ENCODE results near the gene TP53TG3B. TPM values are rescaled to one million over a fixed set of nuclear protein-coding genes. Genes with fewer than 3 reads are reported as not detected.
A peak's percentile ranks its signal among the peaks of the same experiment; 100 is the strongest.
"Not testable (repeated sequence)": the region's sequence is repeated elsewhere in the genome, so short reads cannot be mapped to it uniquely, and the experiment has no call there.

Gene TP53TG3B
- total and polyA plus RNA-seq, 2 donors (not counting 1 experiment from before 2014, with no cell fraction given): not detected

GRCh38 chr16:33338543-33338951, 22.1 kb upstream of the TP53TG3B start:
- H4K20me1 ChIP-seq (ENCODE audit: control insufficient read depth, insufficient read depth, low read length, poor library complexity, severe bottlenecking); H2AFZ ChIP-seq (ENCODE audit: insufficient read depth, low read depth, low read length, poor library complexity, severe bottlenecking); H3K27ac ChIP-seq (ENCODE audit: low read length in 2 of 2); H3K27me3 ChIP-seq (replicated peaks in 1 of 4; ENCODE audit: control extremely low read depth in 1 of 4, control insufficient read depth in 3 of 4, insufficient read depth in 4 of 4, low read length in 3 of 4); H3K4me3 Mint-ChIP-seq; H3K27ac Mint-ChIP-seq; intact Hi-C loops (cut with micrococcal nuclease); H3K27me3 Mint-ChIP-seq; H3K4me1 Mint-ChIP-seq; H3K79me2 ChIP-seq (ENCODE audit: control insufficient read depth, insufficient read depth, low read length); H3K36me3 ChIP-seq (replicated peaks in 1 of 2; ENCODE audit: control extremely low read depth in 1 of 2, control insufficient read depth in 1 of 2, extremely low read depth in 1 of 2, insufficient read depth in 2 of 2, low read length in 1 of 2); CTCF ChIA-PET; H3K4me3 ChIP-seq (ENCODE audit: control extremely low read depth in 1 of 5, extremely low read depth in 1 of 5, insufficient read depth in 1 of 5, low read depth in 2 of 5, low read length in 4 of 5); H3K4me2 ChIP-seq (replicated peaks; ENCODE audit: low read depth, low read length, poor library complexity, severe bottlenecking); ATAC-seq (ENCODE audit: low read depth); H3K4me1 ChIP-seq (ENCODE audit: control insufficient read depth in 2 of 2, insufficient read depth in 2 of 2, low read length in 2 of 2); H3K9me3 Mint-ChIP-seq (ENCODE audit: insufficient read depth); H3K9ac ChIP-seq (ENCODE audit: low read length); POLR2A ChIA-PET: not testable (repeated sequence)
- 85% methylated on average over 1 of the region's 2 CpGs for WGBS (ENCODE audit: insufficient coverage)
- peak; percentile 5 for DNase-seq
- peaks cover 0 to 34% (median 0%) of the 10 kb centered on the region in 3 donors for H3K9me3 ChIP-seq (ENCODE audit: control extremely low read depth in 1 of 3, control insufficient read depth in 2 of 3, insufficient read depth in 1 of 3, low read length in 2 of 3)

- H3K27me3 ChIP-seq (replicated peaks in 1 of 4; ENCODE audit: control extremely low read depth in 1 of 4, control insufficient read depth in 3 of 4, insufficient read depth in 4 of 4, low read length in 3 of 4); H3K4me3 ChIP-seq (ENCODE audit: control extremely low read depth in 1 of 5, extremely low read depth in 1 of 5, insufficient read depth in 1 of 5, low read depth in 2 of 5, low read length in 4 of 5); H3K9ac ChIP-seq (ENCODE audit: low read length); H3K27ac ChIP-seq (ENCODE audit: low read length in 2 of 2); H3K27me3 Mint-ChIP-seq; ATAC-seq (ENCODE audit: low read depth); H3K9me3 Mint-ChIP-seq (ENCODE audit: insufficient read depth); H4K20me1 ChIP-seq (ENCODE audit: control insufficient read depth, insufficient read depth, low read length, poor library complexity, severe bottlenecking); POLR2A ChIA-PET; H2AFZ ChIP-seq (ENCODE audit: insufficient read depth, low read depth, low read length, poor library complexity, severe bottlenecking); H3K4me1 Mint-ChIP-seq; H3K4me1 ChIP-seq (ENCODE audit: control insufficient read depth in 2 of 2, insufficient read depth in 2 of 2, low read length in 2 of 2); H3K27ac Mint-ChIP-seq; intact Hi-C loops (cut with micrococcal nuclease); H3K36me3 ChIP-seq (replicated peaks in 1 of 2; ENCODE audit: control extremely low read depth in 1 of 2, control insufficient read depth in 1 of 2, extremely low read depth in 1 of 2, insufficient read depth in 2 of 2, low read length in 1 of 2); CTCF ChIA-PET; H3K4me2 ChIP-seq (replicated peaks; ENCODE audit: low read depth, low read length, poor library complexity, severe bottlenecking); H3K79me2 ChIP-seq (ENCODE audit: control insufficient read depth, insufficient read depth, low read length); H3K4me3 Mint-ChIP-seq: not testable (repeated sequence)
- peak; percentile 17 for DNase-seq
- 85% methylated on average over 3 of the region's 4 CpGs for WGBS (ENCODE audit: insufficient coverage)
- H3K9me3 ChIP-seq (ENCODE audit: control extremely low read depth in 1 of 3, control insufficient read depth in 2 of 3, insufficient read depth in 1 of 3, low read length in 2 of 3): peaks cover 0 to 34% (median 0%) of the 10 kb centered on the region in 3 donors
Measured at GRCh38 chr16:33339093-33340061, 21.3 kb upstream of the TP53TG3B start.

Small RNAs within 50 kb of the gene (small RNA-seq; reads per million reads assigned to genes)
- gene AC141257.3 (ENCODE audit: insufficient read length, low read depth, low replicate concordance) (not detected), gene AC141257.4 (ENCODE audit: insufficient read length, low read depth, low replicate concordance) (not detected)

Other genes with a start within 250 kb of the TP53TG3B start
- not detected in 2 replicates for gene TP53TG3C, start 166.6 kb upstream of the TP53TG3B start, total RNA-seq
- gene TP53TG3C, start 166.6 kb upstream of the TP53TG3B start, polyA plus RNA-seq: not detected in 2 replicates
- not detected in 2 replicates for gene TP53TG3E, start 56.5 kb upstream of the TP53TG3B start, total RNA-seq
- not detected in 2 replicates for gene TP53TG3E, start 56.5 kb upstream of the TP53TG3B start, polyA plus RNA-seq
- gene TP53TG3F, start 98.8 kb downstream of the TP53TG3B start, total RNA-seq: not detected in 2 replicates
- gene TP53TG3F, start 98.8 kb downstream of the TP53TG3B start, polyA plus RNA-seq: not detected in 2 replicates